Adrenal gland (tissue), 12 donors: ENCODE data around the gene PSMG1. TPM values are rescaled to one million over a fixed set of nuclear protein-coding genes. Genes with fewer than 3 reads are reported as not detected.
"Not testable (repeated sequence)": the region's sequence is repeated elsewhere in the genome, so short reads cannot be mapped to it uniquely, and the experiment has no call there.

Experiments used
- DNase-seq, 7 donors: peaks; one replicate each; pipeline ENCODE4 v3.0.0-alpha.2; 2019 to 2020
- H3K27ac ChIP-seq, 5 donors: fragments of 200-600 bp; sonication (generic) in 4 of 5; 1 replicate in 3 of 5; 2 replicates in 2 of 5; pipeline versions ENCODE4 v1.5.1 to v1.8.0; 2016 to 2020; ENCODE audit warnings: mild to moderate bottlenecking in 1 of 5
- H3K27me3 ChIP-seq: fragments of 200-600 bp; 2 replicates; pipeline ENCODE4 v1.8.0; 2021
- H3K36me3 ChIP-seq, 2 donors: fragments of 200-600 bp; replicated peaks in 1 of 2; 1 replicate in 1 of 2; 2 replicates in 1 of 2; pipeline versions ENCODE4 v1.5.1 to v1.8.0; 2018 to 2022
- H3K4me1 ChIP-seq, 2 donors: fragments of 200-600 bp; replicated peaks in 1 of 2; 1 replicate in 1 of 2; 2 replicates in 1 of 2; pipeline versions ENCODE4 v1.5.1 to v1.8.0; 2018 to 2021
- H3K4me3 ChIP-seq, 4 donors: fragments of 200-600 bp; sonication (generic) in 3 of 4; one replicate each; pipeline ENCODE4 v1.5.1; 2016 to 2018
- H3K9me3 ChIP-seq, 3 donors: fragments of 200-600 bp; sonication (generic) in 1 of 3; replicated peaks in 1 of 3; 1 replicate in 2 of 3; 2 replicates in 1 of 3; pipeline versions ENCODE4 v1.5.1 to v1.8.0; 2016 to 2021
- CTCF ChIP-seq, 6 experiments: fragments of 450-650 bp in 4 of 6; fragments of 200-600 bp in 2 of 6; sonication (generic) in 1 of 6; IDR thresholded peaks; 1 replicate in 5 of 6; 2 replicates in 1 of 6; pipeline versions ENCODE4 v1.5.1 to v1.8.0; 2016 to 2021; ENCODE audit warnings: antibody characterized with exemption in 6 of 6, mild to moderate bottlenecking in 2 of 6, moderate library complexity in 1 of 6
- POLR2A ChIP-seq, 2 donors: fragments of 450-650 bp; IDR thresholded peaks; one replicate each; pipeline ENCODE4 v1.6.1; 2017; ENCODE audit warnings: antibody characterized with exemption in 2 of 2, mild to moderate bottlenecking in 2 of 2, moderate library complexity in 1 of 2
- WGBS, 4 donors: extraction: QIAGEN DNeasy Blood & Tissue Kit in 2 of 4; methylation state at CpG; one replicate each; pipeline versions ENCODE4 v1.1.5 to v1.1.7; 2013 to 2017; 5-methylcytosine and 5-hydroxymethylcytosine counted together
- intact Hi-C, 2 donors: fragments of 100-400 bp; cut with DNase I; formaldehyde crosslinking; loops; one replicate each; pipeline versions ENCODE4 v1.14.1 to v1.15.0; 2022 to 2023
- polyA plus RNA-seq, 3 donors: library from polyadenylated mRNA; stranded (reverse); fragments of 200-250 nt in 2 of 3; fragments of 350-450 nt in 1 of 3; fragmentation: Illumina TruSeq in 1 of 3; extraction: RNeasy Lipid Tissue Mini Kit (QIAGEN cat#74804) in 1 of 3; gene quantifications; one replicate each; pipeline ENCODE4 v1.2.3, GENCODE V29; 2013 to 2014
- total RNA-seq, 9 donors: library from RNA; depleted of rRNA in 4 of 9; stranded (reverse); fragments of >200 nt in 4 of 9; fragments of 120-200 nt in 1 of 9; fragmentation: NEBNext Ultra II Directional in 1 of 9; extraction: Animal tissue kit (Norgen Biotek cat#: 25700) in 1 of 9; gene quantifications; one replicate each; pipeline versions ENCODE4 v1.1.0 to v1.2.4, GENCODE V29; 2013 to 2023
- donor health status: healthy with polysubstance abuse.
- donor health status: Bipolar disorder and iron deficiency.
- donor health status: DM: yes; HTN: yes; CAD: no.
- donor health status: DM: no; HTN: no; CAD: no.
- donor health status: DM: no; HTN: no; CAD: no.
- donor health status: DM: yes; HTN: yes; CAD: no.

PSMG1 gene
- total and polyA plus RNA-seq, 12 donors = 19.0 to 104 (median 37.3) TPM

GRCh38 chr21:39137248-39138178 is 45.7 kb downstream of the PSMG1 start:
- Histone ChIP-seq H3K4me1 (peaks cover 0 to 15% of the 10 kb centered on the region in 2 donors), H3K36me3 (no peaks in the 10 kb centered on the region), H3K27me3 (no peaks in the 10 kb centered on the region), H3K9me3 (no peaks in the 10 kb centered on the region), H3K27ac (peak overlapping the region in 3 of 5 donors; percentile 24 to 77 (median 61)), H3K4me3 (no peak overlapping the region)
- WGBS, 4 donors = 59 to 69% (median 64%) methylated on average over 14 of the region's 14 CpGs
- peak in 6 of 7 donors; percentile 33 to 84 (median 66) for DNase-seq
- no peak for TF ChIP-seq CTCF (IDR thresholded peaks at IDR 0.05)
- TF ChIP-seq POLR2A (IDR thresholded peaks at IDR 0.05) = no peak
- intact Hi-C loops = loop anchor here in 1 of 2 donors (5.0 kb wide), 1 partner anchor 405 kb away; no protein-coding TSS in a partner anchor

GRCh38 chr21:39136711-39137110 is 46.5 kb downstream of the PSMG1 start:
- Histone ChIP-seq H3K9me3 (no peaks in the 10 kb centered on the region), H3K4me3 (no peak overlapping the region), H3K27ac (peak overlapping the region in 2 of 5 donors; percentile 9 to 61), H3K27me3 (no peaks in the 10 kb centered on the region), H3K4me1 (peaks cover 0 to 15% of the 10 kb centered on the region in 2 donors), H3K36me3 (no peaks in the 10 kb centered on the region)
- DNase-seq = peak in 2 of 7 donors; percentile 19 to 21
- intact Hi-C loops = loop anchor here in 1 of 2 donors (5.0 kb wide), 1 partner anchor 404 kb away; no protein-coding TSS in a partner anchor
- WGBS, 4 donors = 59 to 77% (median 73%) methylated on average over 4 to 5 of the region's 5 CpGs
- no peak for TF ChIP-seq POLR2A (IDR thresholded peaks at IDR 0.05)
- TF ChIP-seq CTCF (IDR thresholded peaks at IDR 0.05) = no peak

GRCh38 chr21:39136138-39136537 is 47.1 kb downstream of the PSMG1 start:
- not testable (repeated sequence) for H3K9me3 ChIP-seq, H3K27me3 ChIP-seq, H3K36me3 ChIP-seq, H3K4me3 ChIP-seq, H3K27ac ChIP-seq
- peak in 3 of 7 donors; percentile 30 to 38 (median 36) for DNase-seq
- WGBS, 4 donors = 64 to 80% (median 74%) methylated on average over 7 to 8 of the region's 8 CpGs
- H3K4me1 ChIP-seq = peaks cover 0 to 15% of the 10 kb centered on the region in 2 donors
- intact Hi-C loops = loop anchor here in 1 of 2 donors (5.0 kb wide), 1 partner anchor 404 kb away; no protein-coding TSS in a partner anchor
- peak in 4 of 6 experiments; percentile 7 to 37 (median 18) for TF ChIP-seq CTCF (IDR thresholded peaks at IDR 0.05)

- WGBS, 4 donors = 82 to 87% (median 85%) methylated on average over 15 of the region's 15 CpGs
- intact Hi-C loops = no loop called here
- Histone ChIP-seq H3K4me1 (peaks cover 0 to 15% of the 10 kb centered on the region in 2 donors), H3K4me3 (no peak overlapping the region), H3K36me3 (no peaks in the 10 kb centered on the region), H3K27me3 (no peaks in the 10 kb centered on the region), H3K9me3 (no peaks in the 10 kb centered on the region), H3K27ac (no peak overlapping the region)
- TF ChIP-seq POLR2A (IDR thresholded peaks at IDR 0.05) = no peak
- TF ChIP-seq CTCF (IDR thresholded peaks at IDR 0.05) = no peak
- DNase-seq = no peak
These were observed 48.9 kb downstream of the PSMG1 start for GRCh38 chr21:39134288-39134810.
